Right ventricle myocardium superior (tissue), 1 donor: ENCODE data around the gene PTPN4. TPM values are rescaled to one million over a fixed set of nuclear protein-coding genes. Genes with fewer than 3 reads are reported as not detected.

ENCODE experiments used
- ATAC-seq: fragments of 200-7000 bp; cut with Tn5 transposase; one replicate; pipeline ENCODE4 v1.9.1; 2020; ENCODE audit warnings: mild to moderate bottlenecking; ENCODE audit not compliant: poor library complexity
- DNase-seq: peaks from one replicate; pipeline ENCODE4 v3.0.0-alpha.2; 2020
- intact Hi-C: fragments of 100-400 bp; cut with DNase I; formaldehyde crosslinking; loops from one replicate; pipeline ENCODE4 v1.11.2; 2022
- total RNA-seq: library from RNA; stranded (reverse); fragmentation: NEBNext Ultra II Directional; extraction: Animal tissue kit (Norgen Biotek cat#: 25700); gene quantifications from one replicate; pipeline ENCODE4 v1.2.1, GENCODE V29; 2021
- donor health status: DM: no; HTN: yes; CAD: no; lungs with severe emphysema.

PTPN4 gene
- total RNA-seq, 1 donor from 2014 or later = 37.6 TPM

DNA sequence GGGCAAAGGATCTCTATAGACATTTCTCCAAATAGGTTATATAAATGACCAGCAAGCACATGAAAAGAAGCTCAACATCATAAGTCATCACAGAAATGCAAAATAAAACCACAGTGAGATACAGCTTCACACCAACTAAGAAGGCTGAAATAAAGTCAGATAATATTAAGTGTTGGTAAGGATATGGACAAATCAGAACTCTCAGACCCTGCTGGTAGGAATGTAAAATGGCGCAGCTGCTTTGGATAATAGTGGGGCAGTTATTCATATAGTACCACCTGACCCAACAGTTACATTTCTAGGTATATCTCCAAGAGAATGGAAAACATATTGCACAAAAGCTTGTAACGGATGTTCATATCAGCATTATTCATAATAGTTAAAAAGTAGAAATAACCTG, 267.2 kb downstream of the PTPN4 start:
- DNase-seq (no peak), ATAC-seq (no peak)
- intact Hi-C loops = no loop called here

DNA sequence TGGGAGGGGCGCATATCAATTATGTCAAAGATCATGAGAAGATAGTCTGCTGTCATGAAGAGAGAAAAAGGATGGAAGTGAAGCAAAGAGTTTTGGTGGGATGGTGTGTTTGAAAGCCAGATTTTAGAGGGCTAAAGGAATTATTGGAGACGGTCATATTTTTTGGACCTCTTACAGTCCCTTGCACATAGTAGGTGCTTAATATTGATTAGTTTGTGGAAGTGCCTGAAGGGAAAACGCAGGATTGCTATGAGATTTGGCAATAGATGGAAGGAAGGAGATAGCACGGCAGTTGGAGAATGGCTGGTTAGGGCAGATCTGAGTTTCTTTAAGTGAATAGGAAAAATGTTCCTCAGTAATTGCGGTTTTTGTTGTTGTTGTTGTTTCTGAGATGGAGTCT, 269.1 kb downstream of the PTPN4 start:
- no peak for ATAC-seq
- intact Hi-C loops = no loop called here

DNA sequence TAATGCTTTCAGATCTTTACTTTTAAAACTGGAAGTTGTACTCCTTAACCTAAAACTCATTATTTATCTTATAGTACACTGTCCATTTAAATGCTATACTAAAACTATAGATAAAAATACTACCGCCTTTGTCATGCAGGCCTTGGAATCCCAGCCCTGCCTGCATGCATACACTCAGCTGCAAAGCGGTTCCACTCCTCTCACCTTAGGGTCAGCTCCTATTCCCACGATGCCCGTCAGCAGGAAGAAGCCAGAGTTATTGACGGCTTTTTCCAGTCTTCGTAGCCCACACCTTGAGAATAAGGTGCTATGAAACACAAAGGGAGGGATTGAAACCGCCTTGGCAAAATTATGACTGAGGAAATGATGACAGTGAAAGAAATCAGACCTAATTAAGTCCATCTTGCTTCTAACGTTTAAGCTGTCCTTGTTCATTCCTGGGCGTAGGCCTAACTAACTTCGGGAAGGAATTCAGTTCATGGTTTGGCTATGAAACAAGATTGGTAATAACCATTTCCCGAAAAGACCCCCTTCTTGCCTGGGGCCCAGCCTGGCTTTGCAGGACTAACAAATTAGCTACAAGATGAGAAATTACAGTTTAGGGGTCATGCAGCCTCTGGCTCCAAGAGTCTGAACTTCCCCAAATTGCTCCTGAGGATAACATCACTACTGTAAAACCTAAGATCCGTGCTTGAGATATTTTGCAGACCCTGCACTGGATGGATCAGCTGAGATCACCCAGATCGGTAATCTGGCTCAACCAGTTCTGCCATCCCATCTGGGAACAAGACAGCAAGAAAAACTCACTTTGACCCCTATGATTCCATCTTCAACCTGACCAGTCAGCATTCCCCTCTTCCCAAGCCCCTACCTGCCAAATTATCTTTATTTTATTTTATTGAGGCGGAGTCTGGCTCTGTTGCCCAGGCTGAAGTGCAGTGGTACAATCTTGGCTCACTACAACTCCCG, 270.2 kb downstream of the PTPN4 start:
- intact Hi-C loops = no loop called here
- ATAC-seq (no peak), DNase-seq (no peak)

More for the DNA sequence above, 269.1 kb downstream of the PTPN4 start:
- DNase-seq = no peak

- intact Hi-C loops = no loop called here
- DNase-seq (no peak), ATAC-seq (no peak)
These were observed 272.6 kb downstream of the PTPN4 start for GRCh38 chr2:120032297-120032696.

Other genes with a start within 250 kb of the PTPN4 start
- gene SCTR, start 235.4 kb upstream of the PTPN4 start, total RNA-seq = 0.43 TPM
- gene CFAP221, start 215.5 kb upstream of the PTPN4 start, total RNA-seq = 0.67 TPM
- gene TMEM177, start 80.7 kb upstream of the PTPN4 start, total RNA-seq = 10.5 TPM